NT2/D1 (cell line): Measurements from ENCODE around the gene SPPL2C.

Experiments
- SUZ12 ChIP-seq: IDR thresholded peaks from 2 replicates; pipeline ENCODE4 v1.6.1; 2011; ENCODE audit not compliant: insufficient read length, insufficient read depth; ENCODE audit errors: extremely low read depth
- YY1 ChIP-seq: IDR thresholded peaks from 2 replicates; pipeline ENCODE4 v1.6.1; 2011; ENCODE audit not compliant: insufficient read length, insufficient read depth
- ZNF274 ChIP-seq: IDR thresholded peaks from 2 replicates; pipeline ENCODE4 v1.6.1; 2011; ENCODE audit warnings: mild to moderate bottlenecking, low read depth, low read length

DNA sequence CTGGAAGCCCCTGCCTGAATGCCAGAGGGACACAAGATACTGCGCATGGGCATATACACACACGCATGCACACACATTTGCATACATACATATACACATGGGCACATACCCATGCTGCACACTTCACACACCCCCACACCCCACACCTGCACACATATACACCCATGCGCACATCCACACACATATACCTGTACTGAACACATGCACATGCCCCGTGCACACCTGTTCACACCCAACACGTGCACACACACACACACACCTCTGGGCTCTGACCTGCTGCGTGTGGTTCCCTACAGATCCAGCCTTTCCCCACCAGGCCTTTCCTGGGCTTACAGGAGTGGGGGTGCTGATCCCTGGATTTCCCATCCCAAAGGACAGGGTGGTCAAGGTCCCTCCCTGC lies 6.3 kb downstream of the SPPL2C start:
- TF ChIP-seq ZNF274 (no peak), YY1 (no peak), SUZ12 (no peak)
